IMR-90 (cell line): ENCODE data around the gene SLF1. TPM values are rescaled to one million over a fixed set of nuclear protein-coding genes. Genes with fewer than 3 reads are reported as not detected.

Experiments used
- ATAC-seq: fragments of 200-7000 bp; cut with Tn5 transposase; 2 replicates; pipeline ENCODE4 v1.9.1; 2020; ENCODE audit warnings: low read depth, mild to moderate bottlenecking, moderate library complexity
- BruUV-seq: library from RNA; stranded (reverse); fragments of 400-500 nt; replicated peaks from 2 replicates; lab custom pipeline; 2021; lab: Mats Ljungman, UMichigan
- CTCF ChIA-PET: fragments of 300-600 bp; formaldehyde crosslinking; extraction: SDS; loops from one replicate; lab custom pipeline; 2021; ENCODE audit warnings: antibody characterized with exemption; lab: Yijun Ruan, JAX
- POLR2A ChIA-PET: fragments of 300-600 bp; sonication (Branson Sonifier 250); formaldehyde crosslinking; loops from one replicate; lab custom pipeline; 2022; ENCODE audit warnings: antibody characterized with exemption; ENCODE audit not compliant: unreplicated experiment; lab: Charles Lee
- DNase-seq: peaks from one replicate; pipeline ENCODE4 v3.0.0; 2013
- H2AFZ ChIP-seq: replicated peaks from 2 replicates; pipeline ENCODE3; 2013; ENCODE audit warnings: low read length, mild to moderate bottlenecking; ENCODE audit not compliant: poor library complexity
- H2AK5ac ChIP-seq: 2 replicates; pipeline ENCODE4 v1.6.1; 2013; ENCODE audit warnings: low read depth, low read length, inconsistent platforms
- H2AK9ac ChIP-seq: replicated peaks from 2 replicates; pipeline ENCODE3; 2013; ENCODE audit warnings: mild to moderate bottlenecking, low read depth, low read length, moderate library complexity; ENCODE audit not compliant: poor library complexity
- H2BK120ac ChIP-seq: 2 replicates; pipeline ENCODE4 v1.6.1; 2013; ENCODE audit warnings: low read depth, low read length, inconsistent platforms
- H2BK15ac ChIP-seq: 3 replicates; pipeline ENCODE4 v1.6.1; 2013; ENCODE audit warnings: low read depth, low read length, inconsistent platforms
- H2BK20ac ChIP-seq: 2 replicates; pipeline ENCODE4 v1.6.1; 2013; ENCODE audit warnings: low read depth, mild to moderate bottlenecking, inconsistent platforms, low read length, moderate library complexity
- H2BK5ac ChIP-seq: 2 replicates; pipeline ENCODE4 v1.6.1; 2013; ENCODE audit warnings: mild to moderate bottlenecking, low read depth, low read length, inconsistent platforms; ENCODE audit not compliant: poor library complexity, severe bottlenecking
- H3K14ac ChIP-seq: replicated peaks from 2 replicates; pipeline ENCODE4 v1.6.1; 2013; ENCODE audit warnings: low read depth, low read length, inconsistent platforms
- H3K18ac ChIP-seq: 2 replicates; pipeline ENCODE4 v1.6.1; 2013; ENCODE audit warnings: low read depth, low read length, control low read depth
- H3K23ac ChIP-seq: 2 replicates; pipeline ENCODE4 v1.6.1; 2013; ENCODE audit warnings: low read depth, low read length, inconsistent platforms
- H3K27ac ChIP-seq: 2 replicates; pipeline ENCODE4 v1.5.1; 2013; ENCODE audit warnings: mild to moderate bottlenecking, control low read depth, low read length; ENCODE audit not compliant: insufficient read depth
- H3K27me3 ChIP-seq: 2 replicates; pipeline ENCODE4 v1.6.1; 2013; ENCODE audit warnings: low read length; ENCODE audit not compliant: control insufficient read depth, insufficient read depth
- H3K36me3 ChIP-seq: 2 replicates; pipeline ENCODE4 v1.6.1; 2013; ENCODE audit warnings: low read length, mixed read lengths; ENCODE audit not compliant: control insufficient read depth, insufficient read depth
- H3K4ac ChIP-seq: 2 replicates; pipeline ENCODE4 v1.6.1; 2013; ENCODE audit warnings: low read depth, low read length, inconsistent platforms
- H3K4me1 ChIP-seq: 2 replicates; pipeline ENCODE4 v1.6.1; 2013; ENCODE audit warnings: low read length, mixed read lengths; ENCODE audit not compliant: control insufficient read depth, insufficient read depth
- H3K4me2 ChIP-seq: 2 replicates; pipeline ENCODE4 v1.6.1; 2013; ENCODE audit warnings: low read depth, mild to moderate bottlenecking, control low read depth, low read length, moderate library complexity
- H3K4me3 ChIP-seq: 2 replicates; pipeline ENCODE4 v1.5.1; 2013; ENCODE audit warnings: low read depth, mild to moderate bottlenecking, control low read depth, low read length, moderate library complexity; ENCODE audit not compliant: insufficient read depth
- H3K56ac ChIP-seq: 2 replicates; pipeline ENCODE4 v1.6.1; 2013; ENCODE audit warnings: low read length, inconsistent platforms; ENCODE audit not compliant: insufficient read depth; ENCODE audit errors: extremely low read depth
- H3K79me1 ChIP-seq, 2 experiments: 2 replicates each; pipeline ENCODE4 v1.6.1; 2013; ENCODE audit warnings: low read length in 2 of 2, inconsistent platforms in 1 of 2, low read depth in 1 of 2
- H3K9ac ChIP-seq: 2 replicates; pipeline ENCODE4 v1.6.1; 2013; ENCODE audit warnings: low read depth, low read length, control low read depth
- H3K9me1 ChIP-seq: 2 replicates; pipeline ENCODE4 v1.6.1; 2013; ENCODE audit warnings: low read length, inconsistent platforms; ENCODE audit not compliant: insufficient read depth
- H3K9me3 ChIP-seq: 2 replicates; pipeline ENCODE4 v1.6.1; 2013; ENCODE audit warnings: low read length; ENCODE audit not compliant: control insufficient read depth, insufficient read depth
- H4K20me1 ChIP-seq: 2 replicates; pipeline ENCODE4 v1.6.1; 2013; ENCODE audit warnings: low read length, inconsistent platforms; ENCODE audit not compliant: insufficient read depth
- H4K5ac ChIP-seq: 2 replicates; pipeline ENCODE4 v1.6.1; 2013; ENCODE audit warnings: mild to moderate bottlenecking, low read depth, low read length, control low read depth
- H4K8ac ChIP-seq, 2 experiments: 2 replicates each; pipeline ENCODE4 v1.6.1; 2013; ENCODE audit warnings: low read depth in 2 of 2, low read length in 2 of 2, control low read depth in 1 of 2, inconsistent platforms in 1 of 2
- H4K91ac ChIP-seq: 2 replicates; pipeline ENCODE4 v1.6.1; 2013; ENCODE audit warnings: low read depth, low read length, inconsistent platforms; ENCODE audit not compliant: insufficient read depth
- CHD1 ChIP-seq: IDR thresholded peaks from 2 replicates; pipeline ENCODE4 v1.6.1; 2012; ENCODE audit warnings: low read depth, low read length, improper control_type of control experiment
- ELK1 ChIP-seq: fragments of 150-350 bp; IDR thresholded peaks from 2 replicates; pipeline ENCODE4 v1.6.1; 2016; ENCODE audit warnings: low read depth, mild to moderate bottlenecking, low read length, moderate library complexity, borderline replicate concordance
- MAFK ChIP-seq: IDR thresholded peaks from 2 replicates; pipeline ENCODE4 v1.6.1; 2012; ENCODE audit warnings: low read depth, low read length, improper control_type of control experiment
- POLR2A ChIP-seq: IDR thresholded peaks from 2 replicates; pipeline ENCODE4 v1.6.1; 2012; ENCODE audit warnings: mild to moderate bottlenecking, low read depth, low read length
- RCOR1 ChIP-seq: IDR thresholded peaks from 2 replicates; pipeline ENCODE4 v1.6.1; 2012; ENCODE audit warnings: mild to moderate bottlenecking, low read length, improper control_type of control experiment; ENCODE audit not compliant: insufficient replicate concordance
- WGBS, 2 experiments: methylation state at CpG; one replicate each; pipeline versions ENCODE4 v1.1.5 to v1.1.7; 2013; ENCODE audit warnings: missing lambda C conversion rate in 2 of 2; ENCODE audit not compliant: insufficient read length in 1 of 2; ENCODE audit errors: extremely low coverage in 2 of 2; 5-methylcytosine and 5-hydroxymethylcytosine counted together
- dilution Hi-C: fragments of 300-500 bp; cut with HindIII; formaldehyde crosslinking; loops from one replicate; pipeline ENCODE4 v1.14.3; 2018; ENCODE audit warnings: low sequenced_read_pairs; ENCODE audit not compliant: unreplicated experiment
- in situ Hi-C: fragments of 300-500 bp; cut with MboI; formaldehyde crosslinking; loops from 3 replicates; pipeline ENCODE4 v1.14.3; 2019; ENCODE audit warnings: low sequenced_read_pairs, inconsistent platforms, mixed read lengths
- intact Hi-C: fragments of 100-400 bp; cut with micrococcal nuclease; formaldehyde crosslinking; loops from 2 replicates; pipeline ENCODE4 v1.10.0; 2022
- polyA plus RNA-seq, 3 experiments: library from polyadenylated mRNA; depleted of rRNA; stranded (reverse); fragments of >200 nt; gene quantifications; 2 replicates each; pipeline ENCODE4 v1.2.3, GENCODE V29; 2012; ENCODE audit warnings: low replicate concordance in 1 of 3
- total RNA-seq: library from RNA; depleted of rRNA; stranded (reverse); fragments of >200 nt; gene quantifications from 2 replicates; pipeline ENCODE4 v1.2.3, GENCODE V29; 2012

SLF1 gene
- total and polyA plus RNA-seq, 2 of the 4 experiments (the other 2 are of a cell fraction): 1.9 to 3.4 TPM

- 0 out of 2 replicates have a peak, but pooled peaks cover 3% of the 10 kb centered on the region for H3K9me1 ChIP-seq
- POLR2A ChIA-PET: no interaction called here
- no peak overlapping the region for H3K18ac ChIP-seq
- H3K14ac ChIP-seq: no peak overlapping the region
- H2BK15ac ChIP-seq: no peak overlapping the region
- no peak overlapping the region for H3K4me3 ChIP-seq
- no peak overlapping the region for H4K8ac ChIP-seq
- H3K56ac ChIP-seq: no peak overlapping the region
- no peaks in the 10 kb centered on the region for H4K20me1 ChIP-seq
- H2AFZ ChIP-seq: no peak overlapping the region
- H4K91ac ChIP-seq: no peak overlapping the region
- CTCF ChIA-PET: interaction anchor here (1.1 kb wide), 1 partner anchor 169 kb away, joined by 4 read pairs; no protein-coding TSS in a partner anchor
- H2AK9ac ChIP-seq: no peak overlapping the region
- no peak for ATAC-seq
- H3K9ac ChIP-seq: no peak overlapping the region
- H2BK120ac ChIP-seq: no peak overlapping the region
- no peaks in the 10 kb centered on the region for H3K79me1 ChIP-seq
- H3K4ac ChIP-seq: no peak overlapping the region
- TF ChIP-seq RCOR1 (no peak), POLR2A (no peak), MAFK (no peak), CHD1 (no peak), ELK1 (no peak)
- WGBS, 2 experiments: no CpG with 5 or more reads among the region's 2 CpGs
- H3K4me2 ChIP-seq: no peak overlapping the region
- dilution Hi-C loops (no loop called here), intact Hi-C loops (loop anchor here (5.0 to 10.0 kb wide), 5 partner anchors 73 to 1103 kb away; partner anchors contain the start of genes KIAA0825 and SLF1), in situ Hi-C loops (loop anchor here (10.0 kb wide), 1 partner anchor 1106 kb away; the partner anchor contains the start of genes NR2F1 and NR2F1-AS1)
- peaks cover 2% of the 10 kb centered on the region; the same call in 1 of the 2 replicates for H3K36me3 ChIP-seq
- no peak overlapping the region for H3K23ac ChIP-seq
- H3K27me3 ChIP-seq: no peaks in the 10 kb centered on the region
- no TSS peak for BruUV-seq
- no peak overlapping the region for H2AK5ac ChIP-seq
- H3K27ac ChIP-seq: no peak overlapping the region
- H3K4me1 ChIP-seq: peaks cover 4% of the 10 kb centered on the region
- peak; percentile 56 for DNase-seq
- no peak overlapping the region for H2BK5ac ChIP-seq
- no peak overlapping the region for H4K5ac ChIP-seq
- no peaks in the 10 kb centered on the region for H3K9me3 ChIP-seq
- H2BK20ac ChIP-seq: no peak overlapping the region
Observed at GRCh38 chr5:94690778-94691177, 72.3 kb downstream of the SLF1 start.
